SKM-1 treated with dmso at 0.1 percent for 144 hours (cell line): ENCODE measurements around the gene FHL3.

Experiments
- DNase-seq: peaks from one replicate; lab custom pipeline; 2025; ENCODE audit not compliant: unreplicated experiment; lab: John Stamatoyannopoulos, UW

FHL3 gene

GRCh38 chr1:38014724-38015424 is 9.6 kb upstream of the FHL3 start:
- no peak for DNase-seq

- DNase-seq = no peak
These were observed 8.9 kb upstream of the FHL3 start for GRCh38 chr1:38014171-38014570.

GRCh38 chr1:38013227-38013622 is 7.9 kb upstream of the FHL3 start:
- DNase-seq = no peak

DNA sequence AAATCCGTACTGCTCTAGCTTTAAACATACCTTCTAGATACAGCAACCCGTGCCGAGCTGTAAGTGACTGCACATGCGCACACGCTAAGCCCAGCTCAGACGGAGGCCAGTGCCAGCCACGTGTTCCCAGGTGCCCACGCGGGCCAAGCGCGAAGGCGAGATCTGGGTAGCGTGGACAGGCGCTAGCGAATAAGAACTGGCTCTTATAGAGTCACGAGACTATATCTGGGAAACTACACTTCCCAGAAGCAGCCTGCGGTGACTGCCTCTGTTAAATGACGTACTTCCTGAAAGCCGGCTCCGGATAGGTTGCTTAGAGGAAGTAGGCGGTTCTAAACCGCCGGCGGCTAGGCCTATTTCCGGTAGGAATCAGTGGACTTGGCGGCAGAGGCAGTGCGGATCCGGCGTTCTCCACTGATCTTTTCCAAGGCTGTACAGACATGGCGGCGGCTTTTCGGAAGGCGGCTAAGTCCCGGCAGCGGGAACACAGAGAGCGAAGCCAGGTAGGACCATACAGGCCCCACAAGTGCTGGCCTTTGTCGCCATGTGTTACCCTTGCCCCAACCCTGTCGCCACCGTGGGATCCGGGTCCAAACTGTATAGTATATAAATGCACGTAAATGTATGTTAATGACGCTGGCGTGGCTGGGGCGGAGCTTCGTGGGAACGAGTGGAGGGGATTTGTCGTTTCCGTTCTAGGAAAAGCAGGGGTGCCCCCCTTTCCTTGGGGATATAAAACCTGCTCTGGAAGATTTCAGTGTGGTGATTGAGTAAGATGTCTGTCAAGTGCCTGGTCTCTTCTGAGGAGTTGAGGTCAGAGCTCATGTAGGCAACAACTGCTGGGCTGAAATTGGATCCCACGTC is 7.3 kb upstream of the FHL3 start, which contains the start of gene UTP11:
Gene UTP11 (plus strand): TSS at position 372 of the 864 bp plus-strand sequence. CDS start 69 bp downstream, at position 441.
- DNase-seq = peak; percentile 99

DNA sequence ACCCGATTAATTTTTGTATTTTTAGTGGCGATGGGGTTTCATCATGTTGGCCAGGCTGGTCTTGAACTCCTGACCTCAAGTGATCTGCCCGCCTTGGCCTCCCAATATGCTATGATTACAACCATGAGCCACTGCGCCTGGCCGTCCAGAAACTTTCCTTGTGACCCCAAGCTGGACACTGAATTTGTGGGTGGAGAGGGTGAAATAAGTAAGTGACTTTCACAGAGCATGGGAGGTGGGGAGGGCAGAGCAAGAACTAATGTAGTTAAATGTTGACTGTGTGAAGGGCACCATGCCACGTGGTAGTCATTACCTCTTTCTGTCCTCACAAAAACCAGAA is 4.5 kb upstream of the FHL3 start:
- no peak for DNase-seq

DNA sequence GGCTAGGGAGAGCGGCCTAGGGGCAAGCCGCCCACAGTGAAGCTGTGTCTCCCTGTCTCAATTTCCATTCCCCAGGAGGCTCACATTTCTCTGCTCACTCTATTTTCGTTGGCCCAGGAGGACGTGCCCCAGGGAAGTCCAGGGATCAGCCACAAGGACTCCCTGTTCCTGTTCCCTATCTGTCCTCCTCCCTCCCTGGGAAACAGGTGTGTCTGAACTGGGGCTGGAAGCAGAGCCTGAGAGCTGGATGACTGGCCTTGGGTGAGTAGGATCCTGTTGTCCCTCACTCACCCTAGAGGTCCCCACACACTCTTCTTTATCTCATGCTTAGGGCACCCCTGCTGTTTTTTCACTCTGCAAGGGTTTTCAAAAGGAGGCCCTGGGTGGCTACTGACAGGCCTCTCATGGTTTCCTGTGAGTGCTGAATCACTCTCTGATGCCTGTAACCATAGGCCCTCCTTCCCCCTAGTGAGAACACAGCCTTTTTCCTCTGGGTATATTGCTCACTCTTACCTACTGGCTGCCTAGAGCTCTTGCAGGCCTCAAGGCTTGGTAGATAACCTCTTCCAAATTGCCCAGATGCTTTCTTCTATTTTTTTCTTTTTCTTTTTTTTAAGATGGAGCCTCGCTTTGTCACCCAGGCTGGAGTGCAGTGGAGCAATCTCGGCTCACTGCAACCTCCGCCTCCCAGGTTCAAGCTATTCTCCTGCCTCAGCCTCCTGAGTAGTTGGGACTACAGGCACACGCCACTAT is 4.0 kb upstream of the FHL3 start:
- DNase-seq = peak; percentile 59

- no peak for DNase-seq
These were observed 904 bp upstream of the FHL3 start for GRCh38 chr1:38006008-38006828.

DNA sequence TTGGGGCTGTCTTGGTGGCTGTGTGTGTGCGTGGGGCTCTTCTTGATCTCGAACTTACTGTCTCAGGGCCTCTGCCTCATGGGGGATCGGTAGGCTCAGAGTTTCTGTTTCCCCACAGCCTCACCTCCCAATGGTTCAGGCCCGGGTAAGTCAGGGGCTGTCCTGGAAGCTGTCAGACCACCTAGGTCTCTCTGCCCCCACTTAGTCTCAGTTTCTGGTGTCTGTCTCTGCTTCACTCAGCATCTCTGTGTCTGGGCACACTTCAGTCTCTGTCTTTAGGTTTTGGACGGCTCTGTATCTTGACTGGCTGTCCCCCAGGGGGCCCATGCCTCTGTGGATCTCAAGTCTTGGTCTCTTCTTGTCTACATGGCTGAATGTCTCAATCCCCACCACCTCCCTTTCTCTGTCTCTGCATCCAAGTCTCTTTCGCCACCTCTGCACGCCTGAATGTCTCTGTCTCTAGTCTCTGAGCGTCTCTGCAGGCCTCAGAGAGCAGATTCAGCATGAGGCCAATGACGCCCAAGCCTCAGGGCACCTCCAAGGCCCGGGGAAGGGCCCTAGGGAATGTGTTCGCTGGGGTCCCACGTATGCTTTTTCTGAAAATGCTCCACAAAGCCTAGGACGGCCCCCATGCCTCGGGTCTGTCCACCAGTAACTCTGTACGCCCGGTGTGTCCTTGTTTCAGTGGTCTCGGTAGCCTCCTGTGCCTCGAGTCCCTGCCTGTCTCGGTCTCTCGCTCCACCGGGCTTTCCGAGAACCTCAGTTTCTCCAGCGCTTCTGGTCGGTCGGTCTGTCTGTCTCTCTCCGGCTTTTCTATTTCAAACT is 818 bp downstream of the FHL3 start:
- DNase-seq = no peak

GRCh38 chr1:38003261-38004250 is 1.8 kb downstream of the FHL3 start:
- no peak for DNase-seq

- DNase-seq = no peak
These were observed 4.5 kb downstream of the FHL3 start for GRCh38 chr1:38000529-38001455.

DNA sequence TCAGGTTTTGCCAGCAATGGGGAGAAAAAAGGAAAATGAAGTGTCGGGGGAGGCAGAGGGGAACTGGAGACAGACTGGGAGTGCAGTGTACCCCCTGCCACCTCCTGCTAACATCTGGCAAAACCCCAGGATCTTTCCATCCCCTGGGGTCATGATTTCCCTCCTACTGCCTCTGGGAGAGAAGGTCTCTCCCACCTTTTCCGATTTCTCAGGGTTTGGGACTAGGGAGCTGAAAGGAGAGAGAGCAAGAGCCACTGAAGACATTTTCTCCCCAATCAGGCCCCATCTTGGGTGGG is 5.1 kb downstream of the FHL3 start:
- DNase-seq = no peak

DNA sequence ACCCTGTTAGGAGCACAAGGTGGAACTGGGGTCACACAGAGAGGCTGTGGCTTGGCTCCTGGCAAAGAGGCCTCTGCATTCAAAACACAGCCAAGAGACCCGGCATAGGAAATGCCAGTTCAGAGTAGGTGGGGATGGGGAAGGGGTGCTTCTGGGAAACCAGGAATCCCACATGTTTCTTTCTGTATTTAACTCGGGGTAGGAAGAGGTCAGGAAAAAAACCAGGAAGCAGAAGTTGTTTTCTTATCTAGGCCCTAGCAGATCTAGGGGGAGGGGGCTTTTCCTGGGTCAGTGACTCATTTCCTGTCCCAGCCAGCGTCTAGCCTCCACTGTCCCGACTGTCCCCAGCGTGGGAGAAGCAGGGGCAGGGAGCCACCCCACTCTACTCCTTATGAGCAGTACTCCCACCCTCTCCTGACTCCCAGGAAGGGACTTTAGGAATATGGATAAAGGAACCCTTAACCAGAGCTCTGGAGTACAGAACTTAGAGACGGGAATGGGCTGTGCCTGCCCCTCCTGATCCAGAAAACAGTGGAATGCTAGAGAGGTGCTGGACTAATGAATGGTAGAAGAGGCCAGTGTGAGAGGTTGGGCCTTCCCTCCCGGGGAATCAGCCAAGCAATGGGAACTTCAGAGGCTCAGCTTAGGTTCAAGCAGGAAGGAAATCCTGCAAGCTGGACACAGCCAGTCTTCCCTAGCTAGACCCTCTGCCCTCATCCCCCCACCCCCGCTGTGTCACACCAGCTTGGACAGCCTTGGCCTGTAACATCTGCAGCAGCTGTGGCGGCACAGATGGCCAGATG is 5.7 kb downstream of the FHL3 start:
- DNase-seq = peak; percentile 59

- no peak for DNase-seq
These were observed 6.3 kb downstream of the FHL3 start for GRCh38 chr1:37998913-37999429.

- DNase-seq = no peak
These were observed 7.1 kb downstream of the FHL3 start for GRCh38 chr1:37998089-37998808.

GRCh38 chr1:37997256-37998088 is 7.8 kb downstream of the FHL3 start:
- no peak for DNase-seq
